NCI-H2171 treated with DMSO at 0.1 percent for 48 hours (cell line): ENCODE results near the gene PLET1.

ENCODE experiments used
- DNase-seq: peaks from one replicate; lab custom pipeline; 2025; lab: John Stamatoyannopoulos, UW

PLET1 gene

GRCh38 chr11:112238041-112238440, 22.6 kb downstream of the PLET1 start:
- DNase-seq: no peak

DNA sequence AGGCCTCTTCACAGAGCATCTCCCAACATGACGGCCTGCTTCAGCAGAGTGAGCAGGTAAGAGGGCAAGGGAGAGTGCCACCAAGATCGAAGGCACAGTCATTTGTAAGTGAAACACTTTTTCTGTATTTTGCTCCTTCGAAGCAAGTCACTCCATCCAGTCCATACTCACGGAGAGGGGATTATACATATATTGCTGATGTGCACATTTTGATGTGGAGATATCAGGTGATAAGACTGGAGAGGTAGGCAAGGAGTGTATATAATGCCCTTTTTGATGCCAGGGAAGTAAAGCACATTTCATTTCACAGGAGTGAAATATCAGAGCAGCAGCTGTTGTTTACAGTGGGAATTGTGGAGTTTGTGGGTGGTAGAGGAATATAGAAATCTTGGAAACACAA, 23.2 kb downstream of the PLET1 start:
- DNase-seq: no peak

- DNase-seq: no peak
Measured at GRCh38 chr11:112235750-112236390, 24.8 kb downstream of the PLET1 start.

GRCh38 chr11:112231952-112232351, 28.7 kb downstream of the PLET1 start:
- no peak for DNase-seq

- DNase-seq: no peak
Measured at GRCh38 chr11:112229746-112230433, 30.8 kb downstream of the PLET1 start.

DNA sequence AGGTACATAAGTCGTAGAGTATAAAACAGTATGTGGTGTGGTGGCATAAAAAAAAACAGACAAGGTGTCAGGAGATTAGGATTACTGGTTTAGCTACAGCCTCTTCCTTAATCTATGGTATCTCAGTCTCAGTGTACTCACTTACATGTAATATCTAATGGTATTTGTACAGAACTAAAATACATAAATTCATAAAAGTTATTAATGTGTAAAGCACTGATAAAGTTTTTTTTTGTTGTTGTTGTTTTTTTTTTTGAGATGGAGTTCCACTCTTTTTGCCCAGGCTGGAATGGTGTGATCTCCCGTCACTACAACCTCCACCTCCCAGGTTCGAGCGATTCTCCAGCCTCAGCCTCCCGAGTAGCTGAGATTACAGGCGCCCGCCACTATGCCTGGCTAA, 31.5 kb downstream of the PLET1 start:
- no peak for DNase-seq

DNA sequence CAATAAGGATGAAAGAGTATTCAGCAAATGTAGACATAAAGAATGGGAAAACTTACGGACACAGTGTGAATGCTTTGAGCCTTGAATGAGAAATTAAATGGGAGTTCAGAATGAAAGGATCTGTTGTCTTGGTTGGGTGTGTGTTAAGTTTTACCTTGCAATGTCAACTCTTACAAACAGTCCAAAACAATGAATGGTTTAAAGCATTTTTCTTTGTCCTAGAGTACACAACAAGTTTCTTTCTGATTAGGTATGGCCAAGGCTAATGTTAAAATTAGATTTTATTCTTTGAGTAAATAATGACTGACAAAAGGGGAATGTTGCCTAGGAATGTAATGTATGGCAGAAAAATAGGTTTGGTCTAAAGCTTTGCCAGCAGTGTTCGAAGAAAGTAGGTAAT, 32.0 kb downstream of the PLET1 start:
- DNase-seq: no peak

DNA sequence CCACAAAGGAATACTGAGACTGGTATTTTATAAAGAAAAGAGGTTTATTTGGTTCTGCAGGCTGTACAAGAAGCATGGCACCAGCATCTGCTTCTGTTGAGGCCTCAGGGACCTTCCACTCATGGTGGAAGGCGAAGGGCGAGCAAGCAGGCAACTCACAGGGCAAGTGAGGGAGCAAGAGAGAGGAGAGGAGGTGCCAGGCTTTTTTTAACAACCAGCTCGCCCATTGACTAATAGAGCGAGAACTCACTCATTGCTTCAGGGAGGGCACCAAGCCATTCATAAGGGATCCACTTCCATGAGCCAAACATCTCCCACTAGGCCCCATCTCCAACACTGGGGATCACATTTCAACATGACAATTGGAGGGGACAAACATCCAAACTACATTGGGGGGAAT, 33.2 kb downstream of the PLET1 start:
- DNase-seq: no peak

DNA sequence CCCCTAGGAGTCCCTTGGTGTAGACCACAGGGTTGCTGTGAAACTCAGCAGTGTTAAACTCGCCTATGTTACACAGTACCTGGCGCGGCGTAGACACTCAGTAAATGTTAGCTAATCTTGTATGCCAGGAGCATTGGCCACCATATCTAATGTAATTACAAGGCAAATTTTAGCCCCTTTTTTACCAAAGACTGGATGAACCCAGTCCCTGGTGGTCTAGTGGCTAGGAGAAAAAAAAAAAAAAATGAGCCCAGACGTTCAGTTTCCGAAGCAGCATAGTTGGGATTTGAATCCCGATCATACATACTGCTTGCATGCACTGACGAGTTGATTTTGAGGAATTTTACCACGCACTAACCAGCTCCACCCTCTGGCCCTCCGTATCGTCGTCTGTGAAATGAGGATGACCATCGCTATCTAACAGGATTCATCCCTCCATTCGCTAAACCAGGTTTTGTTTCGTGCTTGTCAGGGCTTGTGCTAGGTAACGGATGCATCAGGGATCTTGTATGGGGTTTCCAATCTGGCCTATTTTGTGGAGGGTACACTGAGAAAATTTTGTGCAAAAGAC, 33.7 kb downstream of the PLET1 start:
- no peak for DNase-seq

DNA sequence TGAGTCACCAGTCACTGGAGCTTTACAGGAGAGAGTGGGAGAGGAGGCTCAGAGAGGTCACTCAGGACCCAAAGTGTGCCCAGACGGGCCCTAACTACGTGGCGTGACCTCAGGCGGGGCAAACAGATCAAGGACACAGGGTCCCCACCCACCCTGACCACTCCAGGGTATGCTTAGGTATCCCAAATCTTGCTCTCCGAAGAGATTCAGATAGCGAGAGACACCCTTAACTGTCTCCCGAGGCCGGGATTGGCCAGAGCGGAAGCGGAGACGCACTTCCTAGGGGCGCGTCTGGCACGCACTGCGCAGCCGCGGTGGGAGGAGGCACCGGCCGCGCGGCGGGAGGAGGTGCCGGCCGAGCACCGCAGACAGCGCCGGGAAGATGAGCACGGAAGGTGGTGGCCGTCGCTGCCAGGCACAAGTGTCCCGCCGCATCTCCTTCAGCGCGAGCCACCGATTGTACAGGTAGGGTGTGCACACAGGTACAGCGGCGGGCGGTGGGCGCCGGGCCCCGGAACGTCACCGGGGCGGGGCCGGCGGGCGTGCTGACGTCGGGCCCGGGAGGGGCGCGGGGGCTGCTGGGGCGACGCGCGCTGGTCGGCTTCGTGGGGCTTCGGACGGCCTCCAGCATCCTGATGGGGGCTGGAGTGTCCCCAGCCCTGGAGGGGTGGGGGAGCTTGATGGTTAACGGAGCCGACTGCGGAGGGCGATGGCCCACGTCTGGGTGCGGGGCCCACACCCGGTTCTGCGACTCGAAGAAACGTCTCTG, 34.4 kb downstream of the PLET1 start, which contains the start of gene PTS:
Gene PTS, plus strand, starts transcription at position 367 of the 769 bp plus-strand sequence. Its CDS starts 16 bp downstream, at position 383.
- DNase-seq: peak; percentile 82

GRCh38 chr11:112225753-112226061, 35.0 kb downstream of the PLET1 start:
- DNase-seq: no peak

DNA sequence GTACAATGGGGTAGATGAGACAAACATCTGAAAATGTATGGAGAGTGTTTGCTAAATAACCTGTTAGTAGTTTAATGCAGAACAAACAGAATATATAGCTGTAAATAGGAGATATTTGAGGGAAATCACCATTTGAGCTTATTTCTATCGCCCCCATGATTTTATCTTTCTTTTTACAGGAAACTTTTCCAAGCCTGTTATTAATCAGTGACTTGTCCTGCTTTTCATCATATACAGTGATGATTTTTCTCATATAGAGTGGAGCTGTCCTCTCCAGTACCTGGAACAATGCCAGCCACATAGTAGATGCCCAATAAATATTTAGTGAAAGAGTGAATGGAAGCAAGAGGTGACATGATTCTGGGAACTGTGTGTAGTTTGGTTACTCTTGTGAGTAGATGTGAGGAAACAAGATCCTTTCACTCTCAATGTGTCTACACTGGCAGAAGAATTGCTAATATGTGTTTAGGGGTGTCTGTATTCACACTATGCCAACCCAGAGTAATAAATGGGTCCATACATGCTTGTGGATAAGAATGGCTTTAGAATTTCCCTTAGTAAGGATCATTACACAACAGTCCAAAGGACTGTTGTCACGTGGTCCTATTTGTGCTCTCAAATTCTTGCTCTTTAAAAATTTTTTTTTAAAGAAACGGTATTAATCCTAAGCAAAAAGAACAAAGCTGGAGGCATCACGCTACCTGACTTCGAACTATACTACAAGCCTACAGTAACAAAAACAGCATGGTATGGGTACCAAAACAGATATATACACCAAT, 36.7 kb downstream of the PLET1 start:
- no peak for DNase-seq

GRCh38 chr11:112223121-112223520, 37.5 kb downstream of the PLET1 start:
- DNase-seq: no peak

DNA sequence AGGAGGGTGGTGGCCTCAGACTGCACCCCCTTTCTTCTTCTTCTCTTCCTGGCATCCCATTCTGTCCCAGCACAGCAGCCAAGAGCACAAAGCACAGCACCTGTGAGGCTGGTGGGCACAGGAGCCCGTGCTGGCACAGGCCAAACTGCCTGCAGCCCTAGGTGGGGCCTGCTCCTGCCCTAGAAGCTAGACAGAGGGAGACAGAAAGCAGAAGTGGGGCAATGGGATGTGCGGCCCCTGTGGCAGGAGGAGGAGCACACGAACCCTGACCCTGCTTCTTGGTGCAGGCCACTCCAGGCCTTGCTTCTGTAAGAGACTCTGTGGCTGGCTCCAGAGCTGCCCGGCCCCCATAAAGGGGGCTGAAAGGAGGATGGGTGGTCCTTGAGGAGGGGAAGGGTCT, 38.4 kb downstream of the PLET1 start:
- DNase-seq: no peak

- no peak for DNase-seq
Measured at GRCh38 chr11:112221274-112221835, 39.3 kb downstream of the PLET1 start.

DNA sequence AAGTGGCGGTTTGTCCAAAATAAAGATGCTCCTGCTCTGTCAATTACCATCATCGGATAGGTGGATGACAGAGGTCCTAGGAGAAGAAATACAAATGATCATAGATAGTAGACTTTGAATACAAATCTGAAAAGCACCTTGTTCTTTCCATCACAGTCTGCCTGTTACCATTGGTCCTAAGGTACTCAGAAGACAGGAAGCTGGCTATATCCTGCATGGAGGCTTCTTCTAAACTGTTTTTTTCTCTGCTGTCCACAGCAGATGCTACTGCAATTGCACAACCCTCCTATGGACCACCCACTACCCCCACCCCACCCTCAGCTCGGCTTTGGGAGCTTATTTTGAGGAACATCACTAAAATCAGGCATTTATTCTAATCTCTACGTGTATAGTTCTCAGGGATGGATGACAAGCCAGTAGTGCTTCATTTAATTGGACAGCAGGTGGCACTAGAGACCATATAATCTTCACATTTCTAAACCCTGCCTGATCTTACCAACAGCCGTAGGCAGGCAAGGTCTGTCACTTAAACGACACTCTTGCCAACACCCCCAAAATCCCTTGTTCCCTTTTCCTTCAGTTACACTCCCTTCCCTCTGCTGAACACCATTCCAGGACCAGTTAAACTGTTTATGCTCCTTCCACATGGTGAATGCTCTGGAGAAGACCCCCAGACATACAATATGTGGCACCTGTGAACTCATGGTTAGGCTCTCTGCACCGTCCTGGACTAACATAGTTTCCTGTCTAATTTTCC, 41.0 kb downstream of the PLET1 start:
- DNase-seq: peak; percentile 83

DNA sequence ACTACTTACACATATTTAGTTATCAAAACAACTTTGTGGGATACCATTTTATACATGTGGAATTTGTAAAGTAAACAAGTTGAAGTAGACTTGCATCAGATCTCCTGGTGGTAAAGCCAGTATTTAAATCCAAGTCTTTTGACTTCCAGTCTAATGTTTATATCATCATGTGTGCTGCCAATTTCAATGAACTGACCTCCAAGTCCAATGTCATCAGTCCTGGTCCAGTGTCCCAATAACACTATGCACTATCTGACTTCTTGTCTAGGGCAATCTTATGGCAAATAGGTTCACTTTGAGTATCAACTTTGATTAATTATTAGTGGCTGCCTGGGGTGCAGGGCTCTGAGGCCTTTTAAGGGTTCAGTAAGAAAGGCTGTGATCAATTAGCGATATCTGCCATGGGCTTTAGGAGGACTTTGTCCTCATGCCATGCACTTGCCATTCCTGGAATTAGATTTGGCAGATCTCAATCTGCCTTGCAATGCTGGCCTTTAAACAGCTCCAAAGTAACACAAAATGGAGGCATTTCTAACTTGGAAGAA, 44.0 kb downstream of the PLET1 start:
- no peak for DNase-seq

- no peak for DNase-seq
Measured at GRCh38 chr11:112215621-112216020, 45.0 kb downstream of the PLET1 start.

DNA sequence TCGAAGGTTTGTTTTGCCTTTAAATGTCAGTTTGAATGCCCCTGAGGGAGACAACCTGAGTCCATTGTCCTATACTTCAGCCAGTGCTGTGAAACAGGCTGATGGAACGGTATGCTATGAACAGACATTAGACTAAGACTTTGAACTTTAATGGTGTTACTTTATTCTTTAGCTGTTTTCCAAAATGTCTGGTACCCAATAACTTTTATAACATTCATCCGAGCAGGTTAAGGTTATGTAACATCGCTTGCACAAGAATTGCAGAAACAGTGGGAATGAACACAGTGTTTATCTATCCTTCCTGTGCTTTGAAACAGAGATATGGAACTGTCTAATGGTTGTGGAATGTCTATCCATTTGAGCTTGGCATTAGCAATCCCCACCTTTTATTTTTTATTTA, 46.9 kb downstream of the PLET1 start:
- no peak for DNase-seq

- no peak for DNase-seq
Measured at GRCh38 chr11:112212710-112213109, 48.0 kb downstream of the PLET1 start.

GRCh38 chr11:112212290-112212689, 48.4 kb downstream of the PLET1 start:
- DNase-seq: no peak
